ENCODE measurements around the gene SULT1C4.

DNA sequence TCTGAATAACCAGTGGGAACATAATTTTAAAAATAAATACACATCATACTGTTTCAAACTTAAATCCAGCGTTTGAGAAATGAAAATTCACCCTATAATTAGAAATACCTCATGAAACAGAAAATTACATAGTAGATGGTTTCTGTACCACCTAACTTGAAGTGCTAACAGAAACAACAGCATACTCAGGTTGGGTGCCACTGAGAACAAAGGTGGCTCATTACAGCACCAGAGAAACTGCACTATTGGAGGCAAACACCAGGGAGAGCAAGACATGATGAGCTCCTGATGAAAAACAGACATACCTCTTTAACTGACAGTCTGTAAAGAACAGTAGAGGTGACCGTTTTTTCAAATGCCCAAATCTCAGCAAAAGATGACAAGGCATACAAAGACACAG, 12.6 kb downstream of the SULT1C4 start:
- TF ChIP-seq POLR2A (IDR thresholded peaks at IDR 0.05) (no peak), POLR2AphosphoS5 (IDR thresholded peaks at IDR 0.05; ENCODE audit: insufficient read depth in 1 of 2, low read depth in 1 of 2) (no peak)
- TF ChIP-seq, protein P1, sequence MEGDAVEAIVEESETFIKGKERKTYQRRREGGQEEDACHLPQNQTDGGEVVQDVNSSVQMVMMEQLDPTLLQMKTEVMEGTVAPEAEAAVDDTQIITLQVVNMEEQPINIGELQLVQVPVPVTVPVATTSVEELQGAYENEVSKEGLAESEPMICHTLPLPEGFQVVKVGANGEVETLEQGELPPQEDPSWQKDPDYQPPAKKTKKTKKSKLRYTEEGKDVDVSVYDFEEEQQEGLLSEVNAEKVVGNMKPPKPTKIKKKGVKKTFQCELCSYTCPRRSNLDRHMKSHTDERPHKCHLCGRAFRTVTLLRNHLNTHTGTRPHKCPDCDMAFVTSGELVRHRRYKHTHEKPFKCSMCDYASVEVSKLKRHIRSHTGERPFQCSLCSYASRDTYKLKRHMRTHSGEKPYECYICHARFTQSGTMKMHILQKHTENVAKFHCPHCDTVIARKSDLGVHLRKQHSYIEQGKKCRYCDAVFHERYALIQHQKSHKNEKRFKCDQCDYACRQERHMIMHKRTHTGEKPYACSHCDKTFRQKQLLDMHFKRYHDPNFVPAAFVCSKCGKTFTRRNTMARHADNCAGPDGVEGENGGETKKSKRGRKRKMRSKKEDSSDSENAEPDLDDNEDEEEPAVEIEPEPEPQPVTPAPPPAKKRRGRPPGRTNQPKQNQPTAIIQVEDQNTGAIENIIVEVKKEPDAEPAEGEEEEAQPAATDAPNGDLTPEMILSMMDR (IDR thresholded peaks at IDR 0.05): no peak
